ENCODE measurements around the gene FADS1. TPM values are rescaled to one million over a fixed set of nuclear protein-coding genes. Genes with fewer than 3 reads are reported as not detected.

The FADS1 gene
- total and polyA plus RNA-seq, 2 of the 13 experiments (the other 11 are each of a cell fraction or from before 2014, with no cell fraction given), result 91.8 to 108 TPM

DNA sequence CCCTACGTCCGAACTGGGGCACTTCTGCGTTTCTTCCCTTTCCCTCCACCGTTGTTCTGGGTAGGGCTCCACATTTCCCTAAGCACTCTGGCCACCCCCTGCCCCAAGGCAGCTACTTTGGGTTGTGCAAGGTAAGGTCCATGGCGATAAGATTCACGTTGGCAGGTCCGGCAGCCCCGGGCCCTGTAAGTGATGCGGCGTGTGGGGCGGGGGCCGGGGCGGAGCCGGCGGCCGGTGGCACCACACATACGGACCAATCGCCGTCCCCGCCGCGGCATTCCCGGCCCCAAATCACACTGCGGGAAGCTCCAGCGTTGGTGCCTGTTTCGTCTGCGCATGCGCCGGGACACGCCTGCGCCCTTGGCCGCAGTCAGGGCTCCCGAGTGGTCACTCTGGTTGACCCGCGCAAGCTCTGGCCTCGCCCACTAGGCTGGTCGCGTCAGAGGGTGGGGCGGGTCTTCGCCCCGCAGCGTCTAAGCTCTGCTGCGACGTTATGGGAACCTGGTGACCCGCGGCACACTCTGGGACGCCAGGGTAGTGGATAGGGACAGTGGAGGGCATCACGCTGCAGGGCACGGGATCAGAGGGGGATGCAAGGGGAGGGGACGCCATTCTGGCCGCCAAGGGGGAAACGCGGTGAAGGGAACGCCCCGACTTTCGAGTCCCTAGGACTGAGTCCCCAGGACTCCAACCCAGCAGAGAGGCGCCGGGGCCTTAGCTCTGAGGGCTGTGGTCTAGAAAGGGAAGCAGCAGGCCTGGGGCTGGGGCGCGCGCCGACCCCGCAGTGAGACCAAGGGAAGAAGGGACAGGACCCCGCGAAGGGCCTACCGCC is 1.6 kb downstream of the FADS1 start (continued):
- TF ChIP-seq, protein P1, sequence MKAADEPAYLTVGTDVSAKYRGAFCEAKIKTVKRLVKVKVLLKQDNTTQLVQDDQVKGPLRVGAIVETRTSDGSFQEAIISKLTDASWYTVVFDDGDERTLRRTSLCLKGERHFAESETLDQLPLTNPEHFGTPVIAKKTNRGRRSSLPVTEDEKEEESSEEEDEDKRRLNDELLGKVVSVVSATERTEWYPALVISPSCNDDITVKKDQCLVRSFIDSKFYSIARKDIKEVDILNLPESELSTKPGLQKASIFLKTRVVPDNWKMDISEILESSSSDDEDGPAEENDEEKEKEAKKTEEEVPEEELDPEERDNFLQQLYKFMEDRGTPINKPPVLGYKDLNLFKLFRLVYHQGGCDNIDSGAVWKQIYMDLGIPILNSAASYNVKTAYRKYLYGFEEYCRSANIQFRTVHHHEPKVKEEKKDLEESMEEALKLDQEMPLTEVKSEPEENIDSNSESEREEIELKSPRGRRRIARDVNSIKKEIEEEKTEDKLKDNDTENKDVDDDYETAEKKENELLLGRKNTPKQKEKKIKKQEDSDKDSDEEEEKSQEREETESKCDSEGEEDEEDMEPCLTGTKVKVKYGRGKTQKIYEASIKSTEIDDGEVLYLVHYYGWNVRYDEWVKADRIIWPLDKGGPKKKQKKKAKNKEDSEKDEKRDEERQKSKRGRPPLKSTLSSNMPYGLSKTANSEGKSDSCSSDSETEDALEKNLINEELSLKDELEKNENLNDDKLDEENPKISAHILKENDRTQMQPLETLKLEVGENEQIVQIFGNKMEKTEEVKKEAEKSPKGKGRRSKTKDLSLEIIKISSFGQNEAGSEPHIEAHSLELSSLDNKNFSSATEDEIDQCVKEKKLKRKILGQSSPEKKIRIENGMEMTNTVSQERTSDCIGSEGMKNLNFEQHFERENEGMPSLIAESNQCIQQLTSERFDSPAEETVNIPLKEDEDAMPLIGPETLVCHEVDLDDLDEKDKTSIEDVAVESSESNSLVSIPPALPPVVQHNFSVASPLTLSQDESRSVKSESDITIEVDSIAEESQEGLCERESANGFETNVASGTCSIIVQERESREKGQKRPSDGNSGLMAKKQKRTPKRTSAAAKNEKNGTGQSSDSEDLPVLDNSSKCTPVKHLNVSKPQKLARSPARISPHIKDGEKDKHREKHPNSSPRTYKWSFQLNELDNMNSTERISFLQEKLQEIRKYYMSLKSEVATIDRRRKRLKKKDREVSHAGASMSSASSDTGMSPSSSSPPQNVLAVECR (CRISPR knock-in tag; IDR thresholded peaks at IDR 0.05; ENCODE audit: borderline replicate concordance), result peak; percentile 55; the same call in 1 of the 2 replicates
- TF ChIP-seq YY1 (IDR thresholded peaks at IDR 0.05; ENCODE audit: insufficient read depth, insufficient replicate concordance, low read depth, low read length) (peak; percentile 47), TEAD3 (CRISPR knock-in tag; optimal IDR thresholded peaks at IDR 0.05; ENCODE audit: borderline replicate concordance) (peak; percentile 75), MXD4 (CRISPR knock-in tag; IDR thresholded peaks at IDR 0.05) (0 out of 2 replicates have a peak, but pooled peaks have one; percentile 10), CHCHD3 (CRISPR knock-in tag; IDR thresholded peaks at IDR 0.05) (peak; percentile 83; the same call in 1 of the 2 replicates), GABPA (IDR thresholded peaks at IDR 0.05; ENCODE audit: low read depth, low read length) (no peak), GABPA (CRISPR knock-in tag; IDR thresholded peaks at IDR 0.05; ENCODE audit: low read depth) (no peak), ESRRA (CRISPR knock-in tag; IDR thresholded peaks at IDR 0.05; ENCODE audit: low read depth) (peak; percentile 60), SMC3 (IDR thresholded peaks at IDR 0.05; ENCODE audit: low read length) (no peak)
- TF ChIP-seq, protein P2, sequence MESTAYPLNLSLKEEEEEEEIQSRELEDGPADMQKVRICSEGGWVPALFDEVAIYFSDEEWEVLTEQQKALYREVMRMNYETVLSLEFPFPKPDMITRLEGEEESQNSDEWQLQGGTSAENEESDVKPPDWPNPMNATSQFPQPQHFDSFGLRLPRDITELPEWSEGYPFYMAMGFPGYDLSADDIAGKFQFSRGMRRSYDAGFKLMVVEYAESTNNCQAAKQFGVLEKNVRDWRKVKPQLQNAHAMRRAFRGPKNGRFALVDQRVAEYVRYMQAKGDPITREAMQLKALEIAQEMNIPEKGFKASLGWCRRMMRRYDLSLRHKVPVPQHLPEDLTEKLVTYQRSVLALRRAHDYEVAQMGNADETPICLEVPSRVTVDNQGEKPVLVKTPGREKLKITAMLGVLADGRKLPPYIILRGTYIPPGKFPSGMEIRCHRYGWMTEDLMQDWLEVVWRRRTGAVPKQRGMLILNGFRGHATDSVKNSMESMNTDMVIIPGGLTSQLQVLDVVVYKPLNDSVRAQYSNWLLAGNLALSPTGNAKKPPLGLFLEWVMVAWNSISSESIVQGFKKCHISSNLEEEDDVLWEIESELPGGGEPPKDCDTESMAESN (CRISPR knock-in tag; conservative IDR thresholded peaks at IDR 0.05), result peak; percentile 89; the same call in 1 of the 2 replicates
- TF ChIP-seq, protein P3, sequence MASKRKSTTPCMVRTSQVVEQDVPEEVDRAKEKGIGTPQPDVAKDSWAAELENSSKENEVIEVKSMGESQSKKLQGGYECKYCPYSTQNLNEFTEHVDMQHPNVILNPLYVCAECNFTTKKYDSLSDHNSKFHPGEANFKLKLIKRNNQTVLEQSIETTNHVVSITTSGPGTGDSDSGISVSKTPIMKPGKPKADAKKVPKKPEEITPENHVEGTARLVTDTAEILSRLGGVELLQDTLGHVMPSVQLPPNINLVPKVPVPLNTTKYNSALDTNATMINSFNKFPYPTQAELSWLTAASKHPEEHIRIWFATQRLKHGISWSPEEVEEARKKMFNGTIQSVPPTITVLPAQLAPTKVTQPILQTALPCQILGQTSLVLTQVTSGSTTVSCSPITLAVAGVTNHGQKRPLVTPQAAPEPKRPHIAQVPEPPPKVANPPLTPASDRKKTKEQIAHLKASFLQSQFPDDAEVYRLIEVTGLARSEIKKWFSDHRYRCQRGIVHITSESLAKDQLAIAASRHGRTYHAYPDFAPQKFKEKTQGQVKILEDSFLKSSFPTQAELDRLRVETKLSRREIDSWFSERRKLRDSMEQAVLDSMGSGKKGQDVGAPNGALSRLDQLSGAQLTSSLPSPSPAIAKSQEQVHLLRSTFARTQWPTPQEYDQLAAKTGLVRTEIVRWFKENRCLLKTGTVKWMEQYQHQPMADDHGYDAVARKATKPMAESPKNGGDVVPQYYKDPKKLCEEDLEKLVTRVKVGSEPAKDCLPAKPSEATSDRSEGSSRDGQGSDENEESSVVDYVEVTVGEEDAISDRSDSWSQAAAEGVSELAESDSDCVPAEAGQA (IDR thresholded peaks at IDR 0.05; ENCODE audit: low read depth), result no peak
- TF ChIP-seq, protein P3 (CRISPR knock-in tag; IDR thresholded peaks at IDR 0.05; ENCODE audit: borderline replicate concordance), result no peak
- TF ChIP-seq, protein P4, sequence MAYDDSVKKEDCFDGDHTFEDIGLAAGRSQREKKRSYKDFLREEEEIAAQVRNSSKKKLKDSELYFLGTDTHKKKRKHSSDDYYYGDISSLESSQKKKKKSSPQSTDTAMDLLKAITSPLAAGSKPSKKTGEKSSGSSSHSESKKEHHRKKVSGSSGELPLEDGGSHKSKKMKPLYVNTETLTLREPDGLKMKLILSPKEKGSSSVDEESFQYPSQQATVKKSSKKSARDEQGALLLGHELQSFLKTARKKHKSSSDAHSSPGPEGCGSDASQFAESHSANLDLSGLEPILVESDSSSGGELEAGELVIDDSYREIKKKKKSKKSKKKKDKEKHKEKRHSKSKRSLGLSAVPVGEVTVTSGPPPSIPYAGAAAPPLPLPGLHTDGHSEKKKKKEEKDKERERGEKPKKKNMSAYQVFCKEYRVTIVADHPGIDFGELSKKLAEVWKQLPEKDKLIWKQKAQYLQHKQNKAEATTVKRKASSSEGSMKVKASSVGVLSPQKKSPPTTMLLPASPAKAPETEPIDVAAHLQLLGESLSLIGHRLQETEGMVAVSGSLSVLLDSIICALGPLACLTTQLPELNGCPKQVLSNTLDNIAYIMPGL (CRISPR knock-in tag; IDR thresholded peaks at IDR 0.05; ENCODE audit: borderline replicate concordance in 1 of 2, low read depth in 1 of 2), result peak; percentile 36 to 65; a peak in 2 of 4 replicates

All from HepG2 (cell line).